K562 (cell line): Measurements from ENCODE around the gene RASGEF1C. TPM values are rescaled to one million over a fixed set of nuclear protein-coding genes. Genes with fewer than 3 reads are reported as not detected.

ENCODE experiments used
- ARNT ChIP-seq, 2 experiments: fragments of 450-650 bp; IDR thresholded peaks; 2 replicates each; pipeline ENCODE4 v1.6.1; 2016; ENCODE audit warnings: mild to moderate bottlenecking in 1 of 2
- E2F1 ChIP-seq: sonication (generic); formaldehyde crosslinking; IDR thresholded peaks from 2 replicates; pipeline ENCODE4 v1.8.1; 2023; ENCODE audit warnings: mild to moderate bottlenecking, missing genetic modification reagents, moderate library complexity
- FUS ChIP-seq: fragments of 200-400 bp; formaldehyde crosslinking; optimal IDR thresholded peaks from 2 replicates; pipeline ENCODE3; 2017; ENCODE audit warnings: low read depth, low read length
- HMG20A ChIP-seq: fragments of 450-650 bp; formaldehyde crosslinking; conservative IDR thresholded peaks from 2 replicates; pipeline ENCODE4 v1.4.0; 2020; ENCODE audit warnings: mild to moderate bottlenecking, mixed read lengths
- HMGXB4 ChIP-seq: sonication (generic); formaldehyde crosslinking; IDR thresholded peaks from 2 replicates; pipeline ENCODE4 v1.8.1; 2023; ENCODE audit warnings: mild to moderate bottlenecking, missing genetic modification reagents
- HNRNPL ChIP-seq: fragments of 200-400 bp; formaldehyde crosslinking; IDR thresholded peaks from 2 replicates; pipeline ENCODE4 v1.6.1; 2017; ENCODE audit warnings: low read depth, mild to moderate bottlenecking, low read length
- HSF4 ChIP-seq: fragments of 250-450 bp; sonication (Bioruptor Pico); IDR thresholded peaks from 2 replicates; pipeline ENCODE4 v2.1.2; 2022; ENCODE audit warnings: mild to moderate bottlenecking, moderate library complexity, borderline replicate concordance
- IFI16 ChIP-seq: fragments of 250-450 bp; sonication (Bioruptor Pico); IDR thresholded peaks from 2 replicates; pipeline ENCODE4 v2.1.2; 2022; ENCODE audit warnings: mild to moderate bottlenecking, inconsistent platforms
- LARP7 ChIP-seq: fragments of 450-650 bp; IDR thresholded peaks from 2 replicates; pipeline ENCODE4 v1.6.1; 2016
- LEF1 ChIP-seq: fragments of 450-650 bp; IDR thresholded peaks from 2 replicates; pipeline ENCODE4 v1.6.1; 2016; ENCODE audit warnings: mild to moderate bottlenecking
- RBM39 ChIP-seq: fragments of 200-400 bp; formaldehyde crosslinking; optimal IDR thresholded peaks from 2 replicates; pipeline ENCODE3; 2018; ENCODE audit warnings: low read depth, low read length
- RERE ChIP-seq: sonication (generic); formaldehyde crosslinking; IDR thresholded peaks from 2 replicates; pipeline ENCODE4 v1.8.0; 2023; ENCODE audit warnings: missing genetic modification reagents, mild to moderate bottlenecking, borderline replicate concordance
- SMC3 ChIP-seq: conservative IDR thresholded peaks from 2 replicates; pipeline ENCODE4 v1.6.1; 2011; ENCODE audit warnings: low read depth, low read length, improper control_type of control experiment; ENCODE audit not compliant: insufficient read depth
- TEAD4 ChIP-seq, 2 experiments: sonication (generic) in 1 of 2; formaldehyde crosslinking in 1 of 2; IDR thresholded peaks; 2 replicates each; pipeline versions ENCODE4 v1.6.1 to v1.8.0; 2012 to 2022; ENCODE audit warnings: borderline replicate concordance in 1 of 2, inconsistent platforms in 1 of 2, low read length in 1 of 2, mild to moderate bottlenecking in 1 of 2, missing genetic modification reagents in 1 of 2
- ZNF518B ChIP-seq: fragments of 250-450 bp; sonication (Bioruptor Pico); IDR thresholded peaks from 2 replicates; pipeline ENCODE4 v1.5.0; 2021; ENCODE audit warnings: mild to moderate bottlenecking, moderate library complexity
- polyA plus RNA-seq, 8 experiments: library from polyadenylated mRNA; depleted of rRNA in 4 of 8; stranded (reverse) in 5 of 8; unstranded in 3 of 8; fragments of >200 nt; fragmentation: Nextera tagmentation in 2 of 8; fragmentation: Illumina TruSeq in 1 of 8; extraction: Ambion mirVana in 2 of 8; extraction: Trizol in 1 of 8; gene quantifications; 2 replicates each; pipeline versions ENCODE4 v1.2.1 to v1.2.3, GENCODE V29; 2011 to 2014; ENCODE audit warnings: inconsistent platforms in 1 of 8, missing spikeins in 1 of 8
- total RNA-seq, 7 experiments: library from RNA; depleted of rRNA in 6 of 7; stranded (reverse); fragments of >200 nt in 6 of 7; fragmentation: Illumina TruSeq in 2 of 7; extraction: Trizol in 2 of 7; gene quantifications; 2 replicates each; pipeline versions ENCODE4 v1.2.1 to v1.2.3, GENCODE V29; 2011 to 2021; ENCODE audit warnings: low replicate concordance in 1 of 7

The RASGEF1C gene
- total and polyA plus RNA-seq, 9 of the 15 experiments (the other 6 are each of a cell fraction or from before 2014, with no cell fraction given): 0.04 to 1.1 (median 0.21) TPM; not detected in 4

GRCh38 chr5:180093651-180094382 is 115.2 kb downstream of the RASGEF1C start (continued):
- TF ChIP-seq RERE (CRISPR knock-in tag): no peak
- TF ChIP-seq SMC3: no peak
- peak; percentile 66 for TF ChIP-seq RBM39
- TF ChIP-seq HSF4 (CRISPR knock-in tag): no peak
- no peak for TF ChIP-seq FUS
- no peak for TF ChIP-seq LARP7
- no peak for TF ChIP-seq HMGXB4
- peak; percentile 47 to 94; a peak in 3 of 4 replicates for TF ChIP-seq ARNT (IDR thresholded peaks at IDR 0.05)
- TF ChIP-seq LEF1: peak; percentile 99
- no peak for TF ChIP-seq ZNF518B (CRISPR knock-in tag)
- no peak for TF ChIP-seq IFI16 (CRISPR knock-in tag)
- TF ChIP-seq E2F1 (CRISPR knock-in tag): no peak
- peak; percentile 96 for TF ChIP-seq TEAD4 (IDR thresholded peaks at IDR 0.05; ENCODE audit: low read length)
- no peak for TF ChIP-seq TEAD4 (CRISPR knock-in tag; IDR thresholded peaks at IDR 0.05; ENCODE audit: borderline replicate concordance)
- no peak for TF ChIP-seq HNRNPL
- TF ChIP-seq HMG20A (CRISPR knock-in tag): no peak
